Effector CD8-positive, alpha-beta T cell (primary cell): ENCODE results near the gene MCTP2.

Source experiments
- DNase-seq: peaks from one replicate; lab custom pipeline; 2025; lab: John Stamatoyannopoulos, UW

Gene MCTP2

DNA sequence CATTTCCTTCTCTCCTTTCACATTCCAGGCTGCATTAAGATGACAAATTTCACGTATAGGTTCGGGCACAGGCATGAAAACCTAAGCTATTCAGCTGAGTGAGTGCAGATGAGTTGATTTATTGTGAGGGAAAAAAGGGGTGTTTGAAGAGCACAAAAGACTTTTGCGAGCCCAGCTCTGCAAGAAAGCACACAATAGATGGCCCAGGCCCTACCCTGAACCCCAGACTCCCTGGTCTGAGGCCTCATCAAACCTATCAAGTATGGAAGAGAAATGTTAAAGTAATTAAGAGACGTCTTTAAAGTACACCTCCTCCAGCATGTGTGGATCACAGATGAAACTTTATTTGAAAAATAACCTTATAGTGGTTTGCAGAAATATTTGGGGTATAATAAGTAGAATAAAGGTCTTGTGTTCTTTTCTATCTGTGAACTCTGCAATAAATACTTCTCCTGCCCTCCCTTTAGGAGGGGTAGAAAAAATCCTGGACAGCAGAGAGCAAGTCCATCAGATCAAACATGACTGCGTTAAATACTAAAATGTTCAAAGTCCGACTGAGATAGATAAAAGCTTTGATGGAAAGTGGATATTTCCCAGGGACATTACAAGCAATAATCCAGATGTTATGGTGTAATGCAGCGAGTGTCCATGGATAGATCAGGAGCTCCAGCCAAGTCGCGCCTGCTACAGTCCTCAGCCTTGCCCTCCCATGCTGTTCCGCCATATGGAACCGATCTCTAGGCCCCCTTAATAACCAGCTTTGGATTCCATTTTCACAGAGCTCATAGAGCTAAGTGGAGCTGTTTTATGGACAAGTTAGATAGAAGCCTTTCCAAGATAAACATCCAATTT is 121.5 kb downstream of the MCTP2 start:
- DNase-seq, result no peak

DNA sequence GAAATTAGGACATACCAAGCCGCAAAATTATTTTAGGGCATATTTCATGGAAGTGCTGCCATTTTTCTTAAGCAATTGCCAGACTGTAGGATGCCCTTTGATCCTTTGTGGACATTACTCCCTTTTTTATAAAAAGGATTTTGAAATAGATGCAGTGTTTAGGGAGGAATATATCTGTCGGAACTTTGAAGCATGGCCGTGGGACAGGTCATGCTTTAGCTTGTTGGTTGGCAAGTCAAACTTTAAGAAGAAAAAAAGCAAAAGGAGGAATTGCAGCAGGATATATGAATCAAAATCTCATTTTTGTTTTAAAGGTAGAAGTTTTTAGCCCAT is 122.1 kb downstream of the MCTP2 start:
- no peak for DNase-seq

DNA sequence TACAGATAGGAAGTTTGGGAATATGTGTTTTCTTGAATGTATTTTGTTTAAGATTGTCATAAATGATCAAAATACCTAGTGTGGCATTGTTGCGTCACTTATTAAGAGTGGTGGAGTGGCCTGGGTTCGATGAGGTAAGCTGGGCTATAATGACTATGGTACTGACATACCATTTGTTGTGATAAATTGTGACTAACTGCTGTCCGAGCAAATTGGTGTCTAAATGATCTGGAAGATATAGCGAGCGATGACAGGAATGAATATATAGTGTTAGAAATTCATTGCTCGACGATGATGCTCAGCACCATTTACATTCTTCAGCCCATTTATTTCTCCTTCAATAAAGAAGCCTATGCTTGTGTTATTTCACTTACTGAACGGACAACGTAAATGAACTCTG is 123.3 kb downstream of the MCTP2 start:
- no peak for DNase-seq

DNA sequence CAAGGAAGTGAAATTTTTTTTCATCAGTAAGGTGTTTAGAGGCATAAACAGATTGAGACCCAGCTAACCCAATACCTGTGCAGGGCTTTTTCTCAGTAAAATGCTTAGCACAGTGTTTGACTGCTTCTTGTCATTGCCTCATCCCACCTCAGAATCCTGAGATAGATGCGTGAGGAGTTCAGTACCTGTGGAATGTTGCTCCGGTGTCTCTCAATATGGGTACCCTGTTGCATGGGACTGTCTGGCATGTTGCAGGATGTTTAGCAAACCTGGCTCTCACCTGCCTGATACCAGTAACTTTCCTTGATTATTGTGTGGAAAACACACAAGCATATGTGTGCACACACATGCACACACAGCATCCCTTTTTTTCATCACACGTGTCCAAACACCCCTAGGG is 128.4 kb downstream of the MCTP2 start:
- no peak for DNase-seq

DNA sequence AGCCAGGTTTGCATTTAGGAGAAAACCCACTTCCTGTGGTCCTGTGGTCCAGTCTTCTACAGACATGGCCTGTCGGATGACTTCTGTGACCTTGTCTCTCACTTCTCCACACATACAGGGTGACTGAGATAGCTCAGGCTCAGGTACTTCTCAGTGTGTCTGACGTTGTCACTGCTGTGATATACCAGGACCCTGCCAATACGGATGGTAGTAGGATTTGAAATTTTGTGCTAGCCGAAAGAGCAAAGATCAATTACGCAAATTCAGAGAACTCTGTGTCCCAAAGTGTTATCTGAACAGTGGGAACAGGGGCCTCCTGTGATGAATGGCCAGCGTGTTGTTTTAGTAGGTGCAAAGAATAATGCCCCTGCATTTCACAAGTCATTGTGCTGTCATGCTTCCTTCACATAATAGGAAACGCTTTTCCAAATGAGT is 128.9 kb downstream of the MCTP2 start:
- no peak for DNase-seq

DNA sequence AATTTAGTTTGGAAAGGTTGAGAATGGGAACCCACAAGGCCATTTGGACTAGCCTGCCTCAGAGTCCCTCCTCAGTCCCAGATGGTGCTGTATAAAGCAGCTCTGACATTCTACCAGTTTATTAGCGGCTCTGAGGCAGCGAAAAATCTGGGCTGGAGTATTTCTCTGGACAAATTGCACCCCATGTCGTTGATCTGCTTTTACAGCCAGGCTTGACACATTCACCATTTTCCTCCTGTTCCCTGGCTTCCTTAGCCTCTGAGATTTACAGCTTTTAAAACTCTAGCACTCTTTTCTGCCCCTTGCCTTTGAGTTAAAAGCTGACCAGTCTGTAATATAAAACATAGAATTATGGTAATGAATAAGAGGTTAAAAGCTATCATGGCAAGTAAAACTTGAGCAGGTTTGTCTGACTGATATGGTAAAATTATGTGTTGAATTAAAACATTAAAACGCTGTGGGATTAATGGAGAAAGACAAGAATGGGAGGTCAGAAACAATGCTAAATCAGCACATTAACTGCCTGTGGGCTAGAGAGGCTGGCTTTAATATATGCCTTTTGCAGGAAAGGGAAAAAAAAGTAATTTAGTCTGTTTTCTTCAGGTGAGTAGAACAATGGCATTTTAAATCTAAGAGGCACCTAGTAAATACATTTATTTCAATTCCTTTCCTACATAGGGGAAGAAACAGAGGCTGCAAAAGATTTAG is 131.2 kb downstream of the MCTP2 start:
- DNase-seq, result no peak

DNA sequence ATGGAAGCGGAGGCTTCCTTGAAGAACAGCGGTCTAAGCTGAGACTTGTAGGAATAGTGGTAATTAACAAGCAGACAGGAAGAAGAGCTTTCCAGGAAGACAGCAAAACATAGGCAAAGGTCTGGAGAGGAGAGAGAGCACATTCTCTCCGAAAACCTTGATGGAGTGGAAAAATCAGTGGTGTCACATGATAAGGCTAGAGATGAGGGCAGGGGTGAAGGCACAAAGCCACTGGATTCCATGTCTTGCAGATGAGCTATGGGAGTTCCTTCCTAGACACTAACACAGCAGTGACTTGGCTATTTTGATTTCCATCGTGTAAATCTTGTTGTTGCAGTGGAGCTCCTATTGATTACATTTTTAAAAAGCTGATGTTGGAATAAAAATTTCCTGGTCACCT is 132.0 kb downstream of the MCTP2 start:
- DNase-seq, result no peak

DNA sequence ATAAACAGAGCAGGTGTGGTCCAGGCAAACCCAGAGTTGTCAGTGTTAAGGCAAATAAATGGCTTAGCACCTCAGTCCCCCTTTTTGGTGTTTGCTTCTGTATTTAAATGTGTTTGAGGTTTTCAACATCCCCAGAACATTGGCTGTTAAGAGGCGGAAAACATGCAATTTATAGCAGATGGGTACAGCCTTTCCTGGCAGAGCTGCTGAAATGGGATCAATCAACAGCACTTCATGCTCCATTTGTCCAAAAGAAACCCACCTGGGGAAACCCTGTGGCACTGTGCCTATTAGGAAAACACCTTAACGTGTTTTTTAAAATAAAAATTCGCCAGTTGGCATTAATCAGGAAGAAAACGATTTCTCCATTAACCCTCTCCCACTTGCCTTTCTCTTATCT is 135.4 kb downstream of the MCTP2 start:
- no peak for DNase-seq

DNA sequence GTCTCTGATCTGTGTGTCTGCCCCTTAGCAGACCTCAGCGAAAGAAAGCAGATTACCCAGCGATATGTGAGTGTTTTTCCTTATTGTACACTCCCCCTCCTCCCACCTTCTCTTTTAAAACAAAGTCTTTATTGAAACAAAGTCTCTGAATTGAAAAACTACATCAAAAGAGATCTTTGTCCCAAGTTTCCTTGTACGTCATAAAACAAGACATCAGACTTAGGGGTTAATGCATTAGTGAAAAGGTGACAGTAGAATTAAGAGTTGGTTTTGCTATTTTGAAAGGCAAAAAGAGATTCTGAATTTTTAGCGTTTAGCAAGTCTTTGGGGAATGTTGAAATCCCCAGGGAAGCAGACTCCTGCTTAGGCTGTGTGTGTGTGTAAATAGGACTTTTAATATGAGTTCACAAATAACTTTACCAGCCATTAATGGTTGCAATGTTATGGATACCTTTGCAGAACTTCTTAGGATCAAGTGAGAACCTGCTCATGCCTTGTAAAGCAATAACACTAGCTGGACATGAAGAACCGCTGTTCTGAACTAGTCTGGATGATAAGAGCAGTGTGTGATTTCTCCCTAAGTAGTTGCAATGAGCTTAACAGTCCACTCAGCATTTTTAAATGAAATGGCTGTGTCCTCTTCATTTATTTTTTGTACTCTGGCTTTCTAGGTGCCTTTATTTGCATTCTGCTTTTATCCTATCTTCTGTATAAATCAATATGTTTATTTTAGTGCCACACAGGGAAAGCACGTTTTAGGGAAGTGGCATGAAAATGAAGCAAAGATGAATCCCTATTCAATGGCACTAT is 136.6 kb downstream of the MCTP2 start:
- no peak for DNase-seq

DNA sequence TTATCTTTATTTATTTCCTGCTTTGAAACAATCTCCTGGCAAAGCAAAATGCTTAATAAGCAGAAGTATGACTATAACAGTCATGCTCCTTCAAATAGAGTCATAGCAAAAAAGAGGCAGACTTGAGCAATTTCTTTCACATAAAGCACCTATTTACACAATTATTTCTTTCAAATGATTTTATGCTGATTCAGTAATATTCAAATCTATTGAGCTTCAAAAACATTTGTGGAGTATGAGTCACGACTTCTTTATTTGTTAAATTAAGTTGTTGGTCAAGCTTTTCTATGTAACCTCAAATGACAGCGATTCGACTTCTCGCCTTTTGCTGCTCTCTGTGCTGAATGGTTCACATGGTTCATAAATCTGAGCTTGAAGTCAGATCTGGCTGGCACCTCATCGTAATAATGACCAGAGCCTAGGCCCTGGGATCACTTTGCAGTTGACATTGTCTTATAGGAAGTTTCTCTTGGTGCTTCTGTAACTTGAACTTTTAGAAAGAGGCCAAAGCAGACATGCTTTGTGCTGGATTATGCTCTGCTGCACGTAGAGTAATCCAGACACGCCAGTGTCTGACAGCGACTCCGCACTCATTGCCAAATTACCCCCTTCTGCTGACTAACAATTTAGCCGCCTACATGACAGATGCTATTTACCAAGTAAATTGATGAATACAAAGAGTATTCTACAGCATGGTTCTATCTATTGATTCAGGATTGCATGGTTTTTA is 139.0 kb downstream of the MCTP2 start:
- no peak for DNase-seq

DNA sequence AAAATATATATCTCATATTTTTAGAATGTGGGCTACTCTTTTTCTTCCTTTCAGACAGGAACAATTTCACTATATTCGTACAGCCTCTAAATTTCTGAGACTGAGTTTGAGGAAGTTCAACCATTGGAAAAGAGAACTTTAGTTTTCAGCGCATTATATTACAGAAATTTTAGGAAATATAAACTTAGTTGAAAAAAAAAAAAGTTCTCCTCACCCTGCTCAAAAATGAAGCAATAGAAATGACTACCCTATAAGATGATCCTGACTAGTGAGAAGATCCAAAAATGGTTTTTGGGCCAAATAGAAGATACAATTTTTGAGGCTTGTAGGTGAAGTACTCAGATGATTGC is 139.6 kb downstream of the MCTP2 start:
- no peak for DNase-seq

DNA sequence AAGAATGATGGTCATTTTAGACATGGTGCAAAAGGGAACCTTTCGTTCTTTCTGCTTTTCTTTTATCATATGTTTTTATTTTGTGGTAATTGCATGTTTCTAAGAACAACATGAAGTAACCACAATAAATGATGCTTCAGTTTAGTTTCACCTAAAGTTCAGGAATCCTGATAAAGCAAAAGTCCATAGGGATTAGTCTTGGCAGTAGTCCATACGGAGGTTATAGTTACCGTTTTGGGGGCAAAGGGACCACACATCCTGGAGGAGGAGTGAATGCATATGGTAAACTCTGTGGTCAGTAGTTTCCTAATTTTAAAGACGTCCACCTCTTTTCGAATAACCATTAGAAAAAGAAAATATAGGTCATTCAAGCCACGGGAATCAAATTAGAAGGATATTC is 141.5 kb downstream of the MCTP2 start:
- no peak for DNase-seq

DNA sequence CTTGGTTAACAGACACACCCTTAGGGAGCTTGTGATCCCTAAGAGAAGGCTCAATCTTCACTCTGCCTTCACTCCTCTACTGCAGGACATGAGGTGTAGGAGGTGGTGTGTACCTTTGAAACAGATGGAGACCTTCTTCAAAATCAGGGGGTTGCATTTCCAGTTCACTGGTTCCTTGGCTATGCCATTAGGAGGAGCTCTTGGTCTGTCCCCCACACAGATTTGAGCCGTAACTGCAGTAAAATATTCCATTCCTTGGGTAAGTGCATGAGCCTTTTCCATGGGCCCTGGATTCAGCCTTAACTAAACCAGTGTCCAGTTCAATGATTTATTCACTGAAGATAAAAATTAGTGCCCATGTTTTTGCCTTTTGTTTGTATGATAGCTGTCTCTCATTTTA is 144.6 kb downstream of the MCTP2 start:
- DNase-seq, result no peak

DNA sequence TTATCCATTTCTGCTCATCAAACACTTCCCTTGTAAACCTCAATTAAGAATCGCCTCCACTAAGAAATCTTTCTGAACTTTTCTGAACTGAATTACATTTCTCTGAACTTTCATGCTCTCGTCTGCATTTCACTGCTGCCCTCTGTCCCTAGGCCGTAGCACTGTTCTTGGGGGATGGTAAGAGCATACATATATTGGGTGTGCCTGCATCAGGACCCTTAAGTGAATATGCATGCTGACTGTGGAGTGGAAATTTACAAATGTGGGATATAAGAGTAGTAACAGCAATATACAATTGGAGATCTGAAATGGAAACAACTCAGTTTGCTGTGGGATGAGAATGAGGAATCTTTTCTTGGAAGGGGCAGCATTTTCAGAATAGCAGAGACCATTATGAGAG is 148.6 kb downstream of the MCTP2 start:
- no peak for DNase-seq

DNA sequence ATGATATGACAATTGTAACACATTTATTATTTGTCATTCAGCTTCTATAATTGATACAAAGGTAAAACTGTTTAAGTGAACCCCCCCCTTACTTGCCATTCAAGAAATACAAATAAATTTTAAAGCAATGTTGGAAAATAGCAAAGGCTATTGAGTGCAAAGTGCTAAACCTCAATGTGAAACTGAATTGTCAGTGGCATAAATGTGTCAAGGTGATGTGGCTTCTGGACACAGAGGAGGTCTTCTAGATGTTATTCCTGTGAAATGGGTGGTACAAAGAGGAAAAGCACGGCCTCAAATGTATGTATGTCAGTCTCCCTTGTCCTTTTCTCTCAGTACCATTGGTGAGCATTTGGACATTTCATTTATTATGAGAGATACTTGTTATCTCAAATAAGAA is 149.4 kb downstream of the MCTP2 start:
- no peak for DNase-seq

DNA sequence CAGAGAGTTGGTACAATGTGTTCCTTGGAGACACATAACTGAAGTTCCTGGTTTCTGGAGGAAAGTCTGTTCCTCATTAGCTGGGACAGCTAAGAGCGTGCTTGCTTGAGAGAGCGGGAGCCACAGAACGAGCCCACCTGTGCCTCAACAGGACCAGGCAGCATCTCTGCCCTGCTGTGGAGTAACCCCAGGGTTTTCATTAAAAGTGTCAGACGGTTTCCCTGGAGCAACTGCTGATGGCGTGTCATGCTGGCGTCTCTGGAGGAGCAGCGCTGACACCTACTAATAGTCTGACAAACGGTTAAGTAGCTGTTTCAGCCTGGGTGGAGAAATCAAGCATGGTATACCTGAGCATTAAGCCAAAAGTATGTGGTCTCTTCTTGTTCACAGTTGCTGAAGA is 150.0 kb downstream of the MCTP2 start:
- no peak for DNase-seq

DNA sequence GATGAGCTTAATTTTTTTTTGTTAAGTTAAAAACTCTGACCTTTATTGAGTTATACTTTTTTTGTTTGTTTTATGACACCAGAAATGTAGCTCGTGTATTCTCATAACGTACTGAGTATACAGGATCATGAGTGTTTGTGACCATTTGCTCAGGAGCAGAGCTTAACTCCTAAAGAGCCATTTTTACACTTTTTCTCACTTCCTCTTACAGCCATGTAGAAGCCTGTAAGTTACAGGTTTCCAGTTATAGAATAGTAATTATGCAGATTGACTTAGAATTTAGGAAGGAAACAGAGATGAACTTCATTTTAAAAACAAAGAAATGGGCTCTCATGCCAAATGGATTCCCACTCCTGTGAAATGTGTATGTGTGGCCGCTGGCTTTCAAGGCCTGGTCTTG is 151.7 kb downstream of the MCTP2 start:
- no peak for DNase-seq

DNA sequence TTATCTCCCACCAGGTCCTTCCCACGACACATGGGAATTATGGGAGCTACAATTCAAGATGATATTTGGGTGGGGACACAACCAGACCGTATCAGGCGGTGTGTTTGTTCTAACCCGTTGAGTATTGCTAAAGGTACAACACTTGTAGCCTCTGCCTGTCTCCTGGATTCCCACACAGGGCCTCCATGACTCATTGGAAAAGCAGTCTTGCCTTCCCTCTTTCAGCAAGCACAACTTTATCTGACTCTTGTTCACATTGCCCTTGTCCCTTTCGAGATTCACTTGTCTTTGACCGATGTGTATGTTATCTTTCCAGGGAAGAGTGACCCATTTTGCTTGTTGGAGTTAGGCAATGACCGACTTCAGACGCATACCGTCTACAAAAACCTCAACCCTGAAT is 152.3 kb downstream of the MCTP2 start:
- no peak for DNase-seq

DNA sequence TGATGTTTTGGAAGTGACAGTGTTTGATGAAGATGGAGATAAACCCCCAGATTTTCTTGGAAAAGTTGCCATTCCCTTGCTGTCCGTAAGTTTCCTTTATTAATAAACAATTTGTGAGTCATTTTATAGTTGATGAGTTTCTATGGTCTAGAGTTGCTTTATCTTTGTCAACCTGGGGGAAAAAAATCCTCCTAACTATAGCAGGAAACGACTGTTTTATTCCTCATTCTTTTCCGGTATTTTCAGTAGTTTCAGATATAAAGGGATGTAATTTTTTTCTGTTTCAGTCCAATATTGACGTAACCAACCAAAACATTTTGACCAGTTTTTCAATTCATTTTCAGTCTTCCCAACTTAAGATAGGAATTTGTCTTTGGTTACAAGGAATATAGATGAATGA is 154.1 kb downstream of the MCTP2 start:
- no peak for DNase-seq

DNA sequence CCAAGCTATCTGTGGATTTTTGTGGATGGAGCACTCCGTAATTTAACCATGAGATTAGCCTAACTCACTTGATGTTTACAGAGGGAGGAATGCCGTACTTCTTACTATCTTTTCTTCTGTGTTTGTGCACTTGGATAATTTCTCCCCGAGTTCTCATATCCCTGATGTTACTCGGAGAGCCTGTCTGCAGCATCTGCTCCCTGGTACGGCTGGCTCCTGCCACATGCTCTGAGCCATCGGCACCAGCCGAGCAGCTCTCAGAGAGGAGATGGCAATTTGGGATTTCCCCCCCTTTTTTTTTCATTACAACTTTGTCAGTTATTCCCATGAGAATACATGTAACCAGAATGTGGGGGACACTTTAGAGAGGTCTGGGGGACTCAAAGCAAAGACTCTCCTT is 155.0 kb downstream of the MCTP2 start:
- no peak for DNase-seq

DNA sequence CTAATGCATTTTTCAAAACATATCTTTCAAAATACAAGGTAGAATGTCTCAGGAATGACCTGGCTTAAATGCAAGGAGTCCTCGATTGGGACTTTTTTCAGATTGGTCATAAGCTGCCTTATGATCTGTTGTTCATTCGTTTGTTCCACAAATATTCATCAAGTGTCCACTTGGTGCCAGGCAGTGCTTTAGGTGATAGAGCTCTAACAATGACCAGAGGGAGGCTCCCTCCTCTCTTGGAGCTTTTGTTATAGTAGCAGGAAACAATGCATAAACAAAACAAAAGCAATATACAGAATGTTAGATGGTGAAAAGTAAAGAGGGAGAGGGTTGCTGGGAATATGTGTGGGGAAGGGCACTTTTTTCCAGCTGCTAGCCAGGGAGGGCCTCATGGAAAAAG is 156.1 kb downstream of the MCTP2 start:
- no peak for DNase-seq

DNA sequence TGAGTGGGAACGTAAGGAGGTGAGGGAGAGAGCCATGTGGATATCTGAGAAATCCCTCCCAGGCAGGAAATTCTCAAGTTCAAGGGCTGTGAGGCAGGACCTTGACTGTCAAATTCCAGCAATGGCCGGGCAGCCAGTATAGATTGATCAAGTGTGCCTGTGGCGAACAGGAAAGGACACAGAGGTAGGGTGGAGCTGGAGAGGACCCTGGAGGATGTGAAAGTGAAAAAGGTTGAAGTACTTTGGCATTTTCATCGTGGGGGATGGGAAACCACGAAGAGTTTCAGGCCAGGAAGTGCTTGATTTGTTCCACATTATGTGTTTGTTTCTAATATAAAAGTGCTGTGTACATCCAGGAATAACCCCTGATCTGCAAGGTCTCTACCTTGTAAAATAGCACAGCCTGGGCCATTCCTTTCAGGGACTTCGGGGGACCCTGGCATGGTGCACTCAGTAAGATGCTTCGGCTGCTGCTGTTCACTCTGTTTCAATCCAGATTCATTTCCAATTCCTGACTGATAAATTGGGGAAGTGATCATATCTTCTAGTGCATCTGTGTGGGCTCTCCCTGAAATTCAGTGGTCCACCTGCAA is 156.6 kb downstream of the MCTP2 start:
- no peak for DNase-seq
